Measurements from ENCODE around the gene CREBL2. TPM values are rescaled to one million over a fixed set of nuclear protein-coding genes. Genes with fewer than 3 reads are reported as not detected.

CREBL2 gene
- total RNA-seq, 2 experiments from 2014 or later = 3.4 to 4.3 TPM

DNA sequence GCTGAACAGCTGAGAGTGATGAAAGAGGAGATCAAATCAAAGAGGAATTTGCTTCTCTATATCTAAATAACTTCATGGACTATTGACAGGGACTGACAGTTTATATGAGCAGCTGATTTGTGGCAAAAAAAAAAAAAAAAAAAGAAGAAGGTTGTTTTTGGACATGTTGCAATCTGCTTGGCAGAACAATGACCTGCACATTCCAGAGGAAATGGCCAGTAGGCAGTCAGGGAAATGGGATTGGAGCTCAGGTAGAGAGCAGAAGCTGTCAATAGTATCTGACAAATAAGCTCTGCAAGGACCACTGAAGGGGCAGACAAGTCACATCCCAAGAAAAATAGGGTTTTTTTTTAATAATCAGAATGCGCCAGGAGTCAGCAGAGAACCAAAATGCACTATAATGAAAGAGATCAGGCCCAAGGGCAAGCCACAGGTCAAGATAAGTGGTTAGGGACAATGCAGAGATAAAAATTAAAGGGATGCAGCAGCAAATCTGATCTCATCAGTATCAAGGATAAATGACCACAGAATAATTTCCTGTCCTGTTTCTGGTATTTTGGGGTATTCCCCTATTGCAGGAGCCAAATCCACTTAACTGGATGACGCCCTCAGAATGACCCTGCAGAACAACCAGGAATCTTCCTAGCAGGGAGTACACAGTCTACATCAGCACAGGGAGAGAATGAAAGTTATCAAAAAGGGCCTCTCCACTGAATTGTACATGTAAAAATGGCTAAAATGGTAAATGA, 26.4 kb upstream of the CREBL2 start:
- CTCF ChIA-PET (ENCODE audit: unreplicated experiment) = no interaction called here
- no peak overlapping the region for H3K4me3 ChIP-seq (ENCODE audit: low read depth, low read length, poor library complexity, severe bottlenecking)
- no TSS peak for BruUV-seq (replicated peaks)

DNA sequence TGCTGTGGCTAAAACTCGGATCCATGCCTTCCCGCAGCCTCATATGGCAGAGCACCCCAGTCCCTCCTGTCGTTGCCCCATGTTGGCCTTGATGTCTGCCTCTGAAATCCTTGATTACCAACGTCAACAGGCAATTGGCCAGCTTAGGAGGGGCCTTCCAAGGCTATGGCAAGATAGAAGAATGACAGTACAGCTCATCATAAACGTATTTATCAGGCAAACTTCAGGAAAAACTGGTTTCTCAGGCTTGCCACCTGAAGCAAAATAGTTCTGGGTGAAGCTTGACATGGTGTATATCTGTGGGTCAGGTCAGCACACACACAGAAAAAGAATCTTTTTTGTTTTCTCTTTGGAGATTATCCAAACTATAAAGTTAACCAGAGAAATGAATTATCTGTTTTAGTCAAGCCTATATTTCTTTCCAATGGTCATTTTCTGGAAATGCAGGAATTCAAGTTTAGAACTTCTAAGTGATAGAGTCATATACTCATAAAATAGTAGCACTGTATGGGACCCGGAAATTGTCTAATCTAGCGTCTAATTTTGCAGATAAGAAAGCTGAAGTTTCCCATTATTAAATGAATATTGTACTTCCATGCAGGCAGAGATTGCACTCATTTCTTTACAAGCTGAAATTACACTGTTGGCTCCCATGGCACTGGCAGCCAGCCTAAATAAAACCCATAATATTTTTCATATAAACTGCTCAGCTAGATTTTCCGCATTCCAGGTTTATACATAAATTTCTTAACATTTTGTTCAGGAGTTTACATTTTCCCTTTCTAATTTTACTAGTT, 24.6 kb upstream of the CREBL2 start:
- no peak overlapping the region for H3K4me3 ChIP-seq (ENCODE audit: low read depth, low read length, poor library complexity, severe bottlenecking)
- no peaks in the 10 kb centered on the region for H4K20me1 ChIP-seq (ENCODE audit: insufficient read depth, low read length)
- CTCF ChIA-PET (ENCODE audit: unreplicated experiment) = no interaction called here
- intact Hi-C loops (cut with micrococcal nuclease; ENCODE audit: unreplicated experiment) = no loop called here
- no peaks in the 10 kb centered on the region for H3K36me3 ChIP-seq (ENCODE audit: insufficient read depth, low read length)
- no peaks in the 10 kb centered on the region for H3K9me3 ChIP-seq (ENCODE audit: low read length)
- BruUV-seq (replicated peaks) = no TSS peak
- no peak overlapping the region for H3K4me2 ChIP-seq (ENCODE audit: low read length)
- H3K27ac ChIP-seq (ENCODE audit: low read depth, low read length, poor library complexity, severe bottlenecking) = no peak overlapping the region
- H3K9me2 ChIP-seq (ENCODE audit: insufficient read depth, low read length) = no peaks in the 10 kb centered on the region
- no peaks in the 10 kb centered on the region for H3K4me1 ChIP-seq (ENCODE audit: insufficient read depth, low read length, poor library complexity, severe bottlenecking)
- POLR2A ChIA-PET = interaction anchor here (0.6 to 1.0 kb wide), 3 partner anchors 11 to 20 kb away, joined by 3 to 4 read pairs (median 3); no protein-coding TSS in a partner anchor
- TF ChIP-seq, protein P1, sequence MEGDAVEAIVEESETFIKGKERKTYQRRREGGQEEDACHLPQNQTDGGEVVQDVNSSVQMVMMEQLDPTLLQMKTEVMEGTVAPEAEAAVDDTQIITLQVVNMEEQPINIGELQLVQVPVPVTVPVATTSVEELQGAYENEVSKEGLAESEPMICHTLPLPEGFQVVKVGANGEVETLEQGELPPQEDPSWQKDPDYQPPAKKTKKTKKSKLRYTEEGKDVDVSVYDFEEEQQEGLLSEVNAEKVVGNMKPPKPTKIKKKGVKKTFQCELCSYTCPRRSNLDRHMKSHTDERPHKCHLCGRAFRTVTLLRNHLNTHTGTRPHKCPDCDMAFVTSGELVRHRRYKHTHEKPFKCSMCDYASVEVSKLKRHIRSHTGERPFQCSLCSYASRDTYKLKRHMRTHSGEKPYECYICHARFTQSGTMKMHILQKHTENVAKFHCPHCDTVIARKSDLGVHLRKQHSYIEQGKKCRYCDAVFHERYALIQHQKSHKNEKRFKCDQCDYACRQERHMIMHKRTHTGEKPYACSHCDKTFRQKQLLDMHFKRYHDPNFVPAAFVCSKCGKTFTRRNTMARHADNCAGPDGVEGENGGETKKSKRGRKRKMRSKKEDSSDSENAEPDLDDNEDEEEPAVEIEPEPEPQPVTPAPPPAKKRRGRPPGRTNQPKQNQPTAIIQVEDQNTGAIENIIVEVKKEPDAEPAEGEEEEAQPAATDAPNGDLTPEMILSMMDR (conservative IDR thresholded peaks at IDR 0.05; ENCODE audit: low read length) = no peak
- TF ChIP-seq EZH2phosphoT487 (IDR thresholded peaks at IDR 0.05; ENCODE audit: borderline replicate concordance, low read depth, low read length) = no peak
- no peak for DNase-seq (ENCODE audit: low spot score)
- no peak overlapping the region for H2AFZ ChIP-seq (ENCODE audit: low read length)
- no peaks in the 10 kb centered on the region for H3K79me2 ChIP-seq (ENCODE audit: insufficient read depth, low read depth, low read length)

More for the DNA sequence above, 26.4 kb upstream of the CREBL2 start:
- H3K9me3 ChIP-seq (ENCODE audit: low read length) = no peaks in the 10 kb centered on the region
- DNase-seq (ENCODE audit: low spot score) = no peak
- no peaks in the 10 kb centered on the region for H3K79me2 ChIP-seq (ENCODE audit: insufficient read depth, low read depth, low read length)
- H3K4me2 ChIP-seq (ENCODE audit: low read length) = no peak overlapping the region
- no peaks in the 10 kb centered on the region for H4K20me1 ChIP-seq (ENCODE audit: insufficient read depth, low read length)
- no peaks in the 10 kb centered on the region for H3K9me2 ChIP-seq (ENCODE audit: insufficient read depth, low read length)
- intact Hi-C loops (cut with micrococcal nuclease; ENCODE audit: unreplicated experiment) = no loop called here
- H3K4me1 ChIP-seq (ENCODE audit: insufficient read depth, low read length, poor library complexity, severe bottlenecking) = no peaks in the 10 kb centered on the region
- TF ChIP-seq EZH2phosphoT487 (IDR thresholded peaks at IDR 0.05; ENCODE audit: borderline replicate concordance, low read depth, low read length) = no peak
- TF ChIP-seq, protein P1 (conservative IDR thresholded peaks at IDR 0.05; ENCODE audit: low read length) = no peak
- H3K27ac ChIP-seq (ENCODE audit: low read depth, low read length, poor library complexity, severe bottlenecking) = no peak overlapping the region
- H2AFZ ChIP-seq (ENCODE audit: low read length) = no peak overlapping the region
- no peaks in the 10 kb centered on the region for H3K36me3 ChIP-seq (ENCODE audit: insufficient read depth, low read length)
- POLR2A ChIA-PET = interaction anchor here (0.5 to 0.8 kb wide), 2 partner anchors 8 to 120 kb away, joined by 4 to 6 read pairs; no protein-coding TSS in a partner anchor

All from OCI-LY7 (cell line).